ENCODE data around the gene RAB11FIP3.
"Not testable (repeated sequence)": the region's sequence is repeated elsewhere in the genome, so short reads cannot be mapped to it uniquely, and the experiment has no call there.

Gene RAB11FIP3, protein sequence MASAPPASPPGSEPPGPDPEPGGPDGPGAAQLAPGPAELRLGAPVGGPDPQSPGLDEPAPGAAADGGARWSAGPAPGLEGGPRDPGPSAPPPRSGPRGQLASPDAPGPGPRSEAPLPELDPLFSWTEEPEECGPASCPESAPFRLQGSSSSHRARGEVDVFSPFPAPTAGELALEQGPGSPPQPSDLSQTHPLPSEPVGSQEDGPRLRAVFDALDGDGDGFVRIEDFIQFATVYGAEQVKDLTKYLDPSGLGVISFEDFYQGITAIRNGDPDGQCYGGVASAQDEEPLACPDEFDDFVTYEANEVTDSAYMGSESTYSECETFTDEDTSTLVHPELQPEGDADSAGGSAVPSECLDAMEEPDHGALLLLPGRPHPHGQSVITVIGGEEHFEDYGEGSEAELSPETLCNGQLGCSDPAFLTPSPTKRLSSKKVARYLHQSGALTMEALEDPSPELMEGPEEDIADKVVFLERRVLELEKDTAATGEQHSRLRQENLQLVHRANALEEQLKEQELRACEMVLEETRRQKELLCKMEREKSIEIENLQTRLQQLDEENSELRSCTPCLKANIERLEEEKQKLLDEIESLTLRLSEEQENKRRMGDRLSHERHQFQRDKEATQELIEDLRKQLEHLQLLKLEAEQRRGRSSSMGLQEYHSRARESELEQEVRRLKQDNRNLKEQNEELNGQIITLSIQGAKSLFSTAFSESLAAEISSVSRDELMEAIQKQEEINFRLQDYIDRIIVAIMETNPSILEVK

DNA sequence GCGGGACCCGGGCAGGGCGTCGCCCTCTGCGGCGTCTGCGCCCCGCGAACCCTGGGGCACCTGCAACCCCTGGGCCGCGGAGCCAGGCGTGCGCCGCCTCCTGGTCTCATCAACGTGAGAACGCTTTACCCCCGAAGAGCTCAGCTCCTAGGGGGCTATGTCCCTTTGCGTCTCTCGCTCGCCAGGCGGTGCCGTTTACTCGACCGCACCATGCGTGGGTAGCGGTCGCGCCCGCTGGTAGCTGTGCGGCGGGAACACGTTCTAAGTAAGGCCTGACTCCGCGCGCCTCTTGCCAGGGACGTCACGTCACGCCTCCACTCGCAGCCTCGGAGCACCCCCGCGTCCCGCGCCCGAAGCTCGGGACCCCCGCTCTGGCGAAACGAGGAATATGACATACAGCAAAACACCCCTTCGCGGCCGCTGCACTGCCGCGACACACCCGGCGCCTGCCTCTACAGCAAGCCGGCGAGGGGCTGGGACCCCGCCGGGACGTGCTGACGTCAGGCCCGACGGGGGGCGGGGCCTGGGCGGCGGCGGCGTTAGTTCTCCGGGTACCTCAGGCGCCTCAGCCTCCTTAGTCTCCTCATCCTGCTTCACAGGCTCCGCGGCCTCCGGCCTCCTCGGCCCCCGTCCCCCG lies at the start of gene RAB11FIP3:
Gene RAB11FIP3 (plus strand): TSS at position 568 of the 637 bp plus-strand sequence. CDS start 358 bp downstream, outside the sequence.
- peak; percentile 56 to 63 for DNase-seq

DNA sequence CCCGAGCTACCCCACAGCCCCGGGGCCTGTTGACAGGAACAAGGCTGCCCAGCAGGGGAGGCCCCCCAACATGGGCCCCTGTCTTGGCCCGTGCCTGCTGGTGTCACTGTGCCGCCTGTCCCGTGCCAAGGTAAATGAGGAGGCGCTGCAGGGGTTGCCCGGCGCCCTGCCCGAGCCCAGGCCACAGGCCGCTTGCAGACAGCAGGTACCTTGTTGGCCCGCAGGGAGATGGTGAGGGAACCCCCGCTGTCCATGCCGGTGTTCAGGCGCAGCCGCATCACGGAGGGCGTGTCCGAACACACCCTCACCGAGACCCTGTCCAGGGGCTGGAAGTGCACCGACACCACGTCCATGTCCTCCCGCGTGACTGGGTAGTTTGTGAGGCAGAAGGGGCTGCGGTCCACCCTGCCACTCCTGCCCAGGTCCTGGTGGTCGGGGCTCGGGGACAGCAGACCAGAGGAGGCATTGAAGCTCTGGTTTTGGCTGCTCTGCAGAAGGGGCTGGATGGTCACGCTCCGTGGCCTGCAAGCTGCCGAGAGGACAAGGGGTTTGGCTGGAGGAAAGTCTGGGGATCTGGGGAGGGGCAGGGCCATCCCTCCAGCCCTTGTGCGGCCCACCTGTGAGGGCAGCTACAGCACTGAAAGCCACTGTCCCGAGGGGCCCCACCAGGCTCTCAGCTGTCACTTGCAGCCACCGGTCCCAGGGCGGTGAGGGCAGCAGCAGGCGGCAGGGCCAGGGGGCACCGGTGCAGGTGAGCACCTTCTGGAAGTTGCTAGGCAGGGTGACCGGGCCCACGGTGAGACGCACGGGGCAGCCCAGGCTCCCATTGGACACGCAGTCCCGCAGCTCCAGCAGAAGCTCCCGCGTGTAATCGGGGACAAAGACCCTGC lies 49.3 kb upstream of the RAB11FIP3 start:
- no peak for DNase-seq

DNA sequence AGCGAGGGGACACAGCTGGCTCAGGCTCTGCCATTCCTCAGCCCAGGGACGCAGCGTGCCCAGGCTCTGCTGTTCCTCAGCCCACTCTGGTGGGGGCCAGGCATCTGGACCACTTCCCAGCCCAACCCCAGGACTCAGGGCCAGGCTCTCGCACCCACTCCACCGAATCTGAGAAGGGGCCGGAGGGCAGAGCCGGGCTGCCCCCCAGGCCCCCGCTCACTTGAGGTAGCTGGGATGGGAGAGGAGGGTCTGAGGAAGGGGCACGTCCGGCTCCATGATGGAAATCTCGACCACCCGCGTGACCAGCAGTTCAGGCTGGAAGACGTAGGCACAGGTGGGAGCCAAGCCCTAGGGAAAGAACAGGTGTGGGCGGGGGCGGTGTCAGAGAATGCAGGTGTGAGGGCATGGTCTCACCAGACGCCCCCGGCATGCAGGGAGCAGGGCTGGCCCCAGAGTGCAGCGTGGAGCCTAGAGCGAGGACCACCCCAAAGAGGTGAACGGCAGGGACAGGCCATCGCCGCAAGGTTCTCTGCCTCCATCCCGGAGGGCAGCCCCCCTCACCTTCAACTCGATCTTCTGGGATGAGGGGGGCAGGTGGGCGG lies 48.5 kb upstream of the RAB11FIP3 start:
- no peak for DNase-seq

DNA sequence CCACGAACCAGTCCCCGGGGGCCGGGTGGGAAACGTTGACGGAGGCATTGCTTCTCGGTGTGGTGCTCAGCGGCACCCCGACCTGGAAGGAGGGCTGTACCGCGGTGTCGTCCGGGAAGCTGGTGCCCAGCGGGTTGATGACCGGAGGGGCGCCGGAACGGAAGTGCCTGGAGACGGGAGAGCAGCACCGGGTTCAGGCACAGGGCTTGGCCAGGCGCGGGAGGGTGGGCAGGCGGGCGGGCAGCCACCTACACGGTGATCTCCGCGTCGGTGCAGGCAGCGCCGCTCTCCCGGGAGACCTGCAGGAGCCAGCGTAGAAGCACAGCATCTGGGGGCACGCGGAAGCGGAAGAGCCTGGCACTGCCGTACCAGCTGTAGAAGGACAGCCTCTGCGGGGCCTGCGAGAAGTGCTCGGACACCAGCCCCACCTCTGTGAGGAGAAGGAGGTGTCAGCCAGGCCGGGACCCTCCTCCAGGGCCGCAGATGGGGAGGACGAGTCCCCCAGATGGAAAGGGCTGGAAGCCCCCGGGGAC lies 48.0 kb upstream of the RAB11FIP3 start:
- DNase-seq = no peak

DNA sequence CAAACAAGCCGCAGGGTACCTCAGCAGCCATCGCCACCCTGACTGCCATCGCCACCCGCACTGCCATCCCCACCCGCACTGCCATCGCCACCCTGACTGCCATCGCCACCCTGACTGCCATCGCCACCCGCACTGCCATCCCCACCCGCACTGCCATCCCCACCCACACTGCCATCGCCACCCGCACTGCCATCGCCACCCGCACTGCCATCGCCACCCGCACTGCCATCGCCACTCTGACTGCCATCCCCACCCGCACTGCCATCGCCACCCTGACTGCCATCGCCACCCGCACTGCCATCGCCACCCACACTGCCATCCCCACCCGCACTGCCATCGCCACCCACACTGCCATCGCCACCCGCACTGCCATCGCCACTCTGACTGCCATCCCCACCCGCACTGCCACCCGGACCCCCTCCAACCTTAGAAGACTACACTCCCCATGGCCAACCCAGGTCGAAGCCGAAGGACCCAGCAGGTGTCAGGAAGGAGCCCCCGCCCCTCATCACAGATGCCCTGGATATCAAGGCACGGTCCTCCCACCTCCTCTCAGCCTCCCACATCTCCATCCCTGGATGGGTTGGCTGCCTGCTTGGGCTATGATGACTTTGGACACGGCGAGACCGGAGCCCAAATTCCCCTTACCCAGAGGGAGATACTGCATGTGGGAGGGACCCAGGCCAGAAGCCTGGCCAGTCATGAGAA lies 47.2 kb upstream of the RAB11FIP3 start:
- DNase-seq = not testable (repeated sequence)

DNA sequence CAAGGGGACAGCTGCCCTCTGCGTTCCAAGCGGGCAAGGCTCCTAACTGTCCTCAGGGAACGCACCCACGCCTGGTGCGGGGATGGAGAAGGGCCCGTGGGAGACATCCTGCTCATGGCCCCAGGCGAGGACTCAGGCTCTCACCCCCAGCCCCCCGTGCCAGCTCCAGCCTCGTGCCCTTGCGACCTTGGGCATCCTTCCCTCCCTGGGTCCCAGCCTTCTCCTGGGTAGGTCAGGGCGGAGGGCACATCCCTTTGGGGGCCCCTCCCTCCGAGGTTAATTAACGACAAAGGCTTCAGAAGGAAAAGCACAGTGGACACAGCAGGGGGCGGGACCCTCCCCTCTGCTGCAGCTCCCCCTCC lies 46.6 kb upstream of the RAB11FIP3 start:
- DNase-seq = no peak

DNA sequence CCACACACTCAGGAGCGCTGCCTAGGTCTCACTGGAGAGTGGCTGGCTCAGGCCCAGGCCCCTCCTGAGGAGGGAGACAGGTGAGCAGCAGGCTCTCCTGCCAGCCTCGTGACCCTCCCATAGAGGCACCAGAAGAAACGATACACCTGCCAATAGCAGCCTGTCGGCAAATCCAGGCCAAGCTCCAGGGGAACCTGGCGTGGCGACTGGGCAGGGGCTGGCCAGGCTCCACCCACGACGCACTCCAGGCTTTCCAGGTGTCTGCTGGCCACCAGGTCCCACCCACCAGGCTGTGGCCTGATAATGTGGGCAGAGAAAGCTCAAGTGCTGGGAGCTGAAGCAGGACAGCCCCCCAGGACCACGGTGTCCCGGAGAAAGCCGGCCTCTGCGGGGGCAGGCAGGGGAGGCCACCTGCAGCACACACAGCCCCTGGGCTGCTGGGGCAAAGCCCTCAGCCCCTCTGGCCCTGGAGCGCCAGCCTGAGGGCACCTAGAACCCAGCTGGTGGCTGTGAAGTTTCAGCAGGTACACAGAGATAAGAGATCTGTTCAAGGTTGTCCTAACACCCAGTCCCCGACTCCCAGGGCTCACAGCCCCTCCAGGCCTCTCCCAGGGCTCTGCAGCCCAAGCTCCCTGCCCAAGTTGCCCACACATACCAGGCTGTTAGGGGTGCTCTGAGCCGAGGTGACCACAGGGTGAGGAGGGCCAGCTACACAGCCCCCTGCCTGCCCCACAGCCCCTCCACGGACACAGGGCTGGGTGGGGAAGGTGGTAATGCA lies 46.1 kb upstream of the RAB11FIP3 start:
- no peak for DNase-seq

DNA sequence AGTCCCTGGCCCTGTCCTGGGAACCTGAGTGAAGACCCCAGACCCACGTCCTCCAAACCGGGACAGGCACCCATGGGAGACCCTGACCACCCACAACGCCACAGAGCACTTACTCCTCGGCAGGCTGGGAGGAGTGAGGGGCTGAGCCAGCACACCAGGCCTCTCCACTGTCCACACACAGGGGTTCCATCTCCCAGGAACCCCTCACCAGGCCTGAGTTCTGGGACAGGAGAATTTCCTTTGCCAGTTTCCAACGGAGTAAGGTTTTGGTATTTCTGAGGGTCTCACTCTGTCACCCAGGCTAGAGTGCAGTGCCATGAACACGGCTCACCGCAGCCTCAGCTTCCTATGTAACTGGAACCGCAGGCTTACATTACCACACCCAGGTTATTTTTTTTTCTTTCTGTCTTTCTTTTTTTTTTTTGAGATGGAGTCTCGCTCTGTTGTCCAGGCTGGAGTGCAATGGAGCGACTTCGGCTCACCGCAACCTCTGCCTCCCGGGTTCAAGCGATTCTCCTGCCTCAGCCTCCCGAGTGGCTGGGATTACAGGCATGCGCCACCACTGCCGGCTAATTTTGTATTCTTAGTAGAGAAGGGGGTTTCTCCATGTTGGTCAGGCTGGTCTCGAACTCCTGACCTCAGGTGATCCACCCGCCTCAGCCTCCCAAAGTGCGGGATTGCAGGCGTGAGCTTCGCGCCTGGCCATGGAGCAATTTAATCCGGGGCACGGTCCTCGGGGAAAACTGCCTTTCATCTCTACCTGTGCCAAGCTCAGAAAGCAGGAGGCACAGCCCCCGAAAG lies 45.3 kb upstream of the RAB11FIP3 start:
- DNase-seq = no peak

DNA sequence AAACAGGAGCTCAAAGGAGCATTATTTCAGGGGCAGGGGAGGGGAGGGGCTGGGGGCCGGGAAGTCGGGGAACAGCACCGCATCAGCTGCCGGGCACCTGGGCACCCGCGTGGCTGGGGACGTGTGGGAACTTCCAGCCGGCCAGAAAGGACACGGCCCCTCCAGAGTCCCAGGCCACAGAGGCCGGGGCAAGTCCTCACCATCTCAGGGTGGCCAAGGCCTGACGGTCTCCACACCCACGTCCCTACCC lies 44.8 kb upstream of the RAB11FIP3 start:
- DNase-seq = no peak

DNA sequence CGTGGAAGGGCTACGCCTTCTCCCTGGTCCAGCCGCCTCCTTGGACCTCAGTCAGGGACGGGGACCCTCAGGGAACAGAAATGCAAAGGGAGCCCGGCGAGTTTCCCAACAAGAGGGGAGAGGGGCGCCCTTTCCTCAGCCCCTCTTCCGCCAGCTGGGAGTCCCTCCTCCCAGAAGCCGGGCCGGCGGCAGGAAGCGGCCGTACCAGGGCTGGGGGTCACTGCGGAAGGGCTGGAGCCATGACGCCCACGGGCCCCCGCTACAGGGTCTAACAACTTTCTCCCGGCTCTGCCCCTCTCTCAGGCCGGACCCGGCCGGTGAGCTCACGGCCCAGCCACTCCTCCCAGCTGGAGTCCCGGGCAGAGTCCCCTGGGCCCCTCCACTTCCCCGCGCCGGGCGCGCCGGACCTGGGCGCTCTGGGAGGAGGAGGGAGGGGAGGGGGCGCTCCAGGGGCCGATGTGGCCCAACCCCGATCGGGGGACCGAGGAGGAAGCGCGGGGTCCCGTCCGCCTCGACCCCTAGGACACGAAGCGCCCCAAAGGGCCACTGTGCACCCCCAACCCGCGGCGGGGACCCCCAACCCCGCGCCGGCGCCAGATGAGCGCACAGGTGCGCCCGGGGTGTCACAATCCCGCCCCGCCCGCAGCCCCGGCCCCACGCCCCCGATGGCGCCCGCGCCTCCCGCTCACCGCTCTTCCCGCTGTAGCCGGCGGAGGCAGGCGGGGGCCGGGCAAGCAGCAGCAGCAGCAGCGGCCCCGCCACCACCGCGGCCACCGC lies 44.2 kb upstream of the RAB11FIP3 start:
- DNase-seq = no peak

DNA sequence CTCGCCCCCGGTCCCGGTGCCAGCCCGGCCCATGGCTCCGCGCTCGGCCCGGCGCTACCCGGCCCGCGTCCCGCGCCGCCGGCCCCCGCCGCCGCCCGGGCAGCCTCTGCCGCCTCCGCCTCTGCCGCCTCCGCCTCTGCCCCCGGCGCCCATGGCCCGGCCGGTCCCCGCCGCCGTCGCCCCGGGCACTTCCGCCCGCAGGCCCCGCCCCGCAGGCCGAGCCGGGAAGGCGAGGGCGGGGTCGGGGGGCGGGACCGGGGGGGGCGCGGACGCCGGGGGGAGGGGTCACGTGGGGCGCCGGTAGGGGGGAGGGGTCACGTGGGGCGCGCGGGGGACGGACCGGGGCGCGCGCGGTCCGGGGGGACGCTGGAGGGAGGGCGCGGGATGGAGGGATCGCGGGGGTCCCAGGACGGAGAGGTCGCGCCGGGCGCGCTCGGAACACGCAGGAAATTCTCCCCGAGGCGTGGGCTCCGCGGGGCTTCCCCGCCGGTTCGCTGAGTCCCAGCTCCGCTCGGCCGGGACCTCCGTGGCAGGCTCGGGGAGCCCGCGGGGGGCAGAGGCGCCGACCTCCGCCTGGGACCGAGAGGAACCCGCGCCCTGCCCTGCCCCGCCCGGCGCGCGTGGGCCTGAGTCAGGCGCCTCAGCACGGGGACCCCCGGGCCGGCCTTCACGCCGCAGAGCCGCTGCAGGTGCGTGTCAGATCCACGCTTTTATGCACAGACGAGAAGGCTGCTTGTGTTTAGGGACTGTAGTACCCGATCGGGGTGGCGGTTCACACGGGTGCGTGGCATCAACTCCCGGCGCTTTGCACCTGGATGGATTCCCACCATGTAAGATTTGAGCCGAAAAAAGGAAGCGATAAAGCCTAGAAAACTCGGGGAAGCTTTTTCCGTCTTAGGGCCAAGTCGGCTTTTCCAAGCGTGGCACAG lies 43.4 kb upstream of the RAB11FIP3 start, which contains the start of gene PGAP6:
Gene PGAP6 (minus strand): TSS at position 190 of the 929 bp plus-strand sequence. CDS start 157 bp downstream, at position 33.
- DNase-seq = peak in 1 of 2 donors; percentile 50

DNA sequence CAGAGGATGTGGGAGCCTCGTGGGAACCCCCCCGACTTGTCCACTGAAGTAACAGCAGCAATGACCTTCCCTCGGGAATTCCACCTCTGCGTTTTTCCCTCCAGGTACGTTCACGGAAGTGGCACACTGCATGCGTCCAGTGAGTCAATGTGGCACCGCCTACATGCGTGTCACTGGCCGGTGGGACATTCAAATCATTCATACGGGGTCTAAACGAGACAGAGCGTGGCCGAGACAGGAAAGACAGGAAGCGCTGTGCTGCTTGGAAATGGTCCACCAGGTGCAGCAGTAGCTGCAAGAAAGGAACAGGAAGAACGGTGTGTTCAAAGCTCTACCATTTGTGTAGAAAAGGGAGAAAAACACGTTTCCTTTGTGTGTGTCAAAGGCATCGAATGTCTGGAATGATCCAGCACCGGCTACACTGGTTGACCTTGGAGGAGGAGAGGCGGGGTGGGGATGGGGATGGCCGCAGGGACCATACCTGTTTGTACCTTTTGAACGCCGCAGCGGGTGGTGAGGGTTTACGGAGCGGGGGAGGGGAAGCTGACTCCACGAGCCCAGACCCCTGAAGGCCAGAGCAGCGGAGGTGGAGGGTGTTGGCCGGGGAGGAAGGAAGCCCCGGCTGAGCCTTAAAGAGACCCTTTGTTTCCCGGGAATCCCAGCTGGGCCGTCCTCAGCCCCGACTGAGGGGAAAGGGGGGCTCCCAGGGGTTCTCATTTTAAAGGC lies 42.0 kb upstream of the RAB11FIP3 start:
- no peak for DNase-seq

DNA sequence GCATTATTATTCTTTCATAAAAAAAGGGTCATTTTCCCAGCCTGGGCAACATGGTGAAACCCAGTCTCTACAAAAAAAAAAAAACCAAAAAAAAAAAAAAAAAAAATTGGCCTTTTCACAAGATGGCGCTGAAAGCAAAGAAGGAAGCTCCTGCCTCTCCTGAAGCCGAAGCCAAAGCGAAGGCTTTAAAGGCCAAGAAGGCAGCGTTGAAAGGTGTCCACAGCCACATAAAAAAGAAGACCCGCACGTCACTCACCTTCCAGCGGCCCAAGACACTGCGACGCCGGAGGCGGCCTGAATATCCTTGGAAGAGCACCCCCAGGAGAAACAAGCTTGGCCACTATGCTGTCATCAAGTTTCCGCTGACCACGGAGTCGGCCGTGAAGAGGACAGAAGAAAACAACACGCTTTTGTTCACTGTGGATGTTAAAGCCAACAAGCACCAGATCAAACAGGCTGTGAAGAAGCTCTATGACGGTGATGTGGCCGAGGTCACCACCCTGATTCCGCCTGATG lies 38.8 kb upstream of the RAB11FIP3 start:
- no peak for DNase-seq

DNA sequence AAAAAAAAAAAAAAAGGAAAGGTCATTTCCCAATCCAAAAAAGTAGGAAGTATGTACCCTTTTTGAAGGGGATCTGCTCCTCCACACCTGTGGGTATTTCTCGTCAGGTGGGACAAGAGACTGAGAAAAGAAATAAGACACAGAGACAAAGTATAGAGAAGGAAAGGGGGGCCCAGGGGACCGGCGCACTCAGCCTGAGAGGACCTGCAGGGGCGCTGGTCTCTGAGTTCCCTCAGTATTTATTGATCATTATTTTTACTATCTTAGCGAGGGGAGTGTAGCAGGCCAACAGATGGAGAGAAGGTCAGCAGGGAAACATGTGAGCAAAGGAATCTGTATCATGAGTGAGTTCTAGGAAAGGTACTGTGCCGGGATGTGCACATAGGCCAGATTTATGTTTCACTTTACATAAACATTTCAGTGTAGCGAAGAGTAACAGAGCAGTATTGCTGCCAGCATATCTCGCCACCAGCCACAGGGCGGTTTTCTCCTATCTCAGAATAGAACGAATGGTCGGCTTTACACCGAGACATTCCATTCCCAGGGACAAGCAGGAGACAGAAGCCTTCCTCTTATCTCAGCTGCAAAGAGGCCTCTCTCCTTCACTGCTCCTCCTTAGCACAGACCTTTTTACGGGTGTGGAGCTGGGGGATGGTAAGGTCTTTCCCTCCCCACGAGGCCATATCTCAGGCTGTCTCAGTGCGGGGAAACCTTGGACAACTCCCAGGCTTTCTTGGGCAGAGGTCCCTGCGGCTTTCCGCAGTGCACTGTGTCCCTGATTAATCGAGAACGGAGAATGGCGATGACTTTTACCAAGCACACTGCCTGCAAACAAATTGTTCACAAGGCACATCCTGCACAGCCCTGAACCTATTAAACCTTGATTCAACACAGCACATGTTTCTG lies 37.4 kb upstream of the RAB11FIP3 start:
- not testable (repeated sequence) for DNase-seq

DNA sequence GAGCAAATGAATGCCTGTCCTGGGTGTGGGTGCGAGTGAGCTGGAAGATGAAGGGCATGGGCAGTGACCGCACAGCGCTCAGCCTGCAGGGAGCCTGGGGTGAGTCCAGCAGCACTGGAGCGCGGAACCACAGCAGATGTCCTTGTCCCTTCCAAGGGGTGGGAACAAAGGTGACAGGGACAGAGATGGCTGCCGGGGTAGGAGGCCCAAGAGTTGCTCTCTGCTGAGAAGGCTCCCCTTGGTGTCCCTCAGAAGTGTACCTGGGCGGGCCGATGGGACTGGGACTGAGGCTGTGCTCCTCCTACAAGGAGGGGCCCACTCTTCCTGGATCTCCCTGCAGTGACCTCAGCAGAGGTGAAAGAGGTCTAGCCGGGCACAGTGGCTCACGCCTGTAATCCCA lies 36.1 kb upstream of the RAB11FIP3 start:
- DNase-seq = no peak

DNA sequence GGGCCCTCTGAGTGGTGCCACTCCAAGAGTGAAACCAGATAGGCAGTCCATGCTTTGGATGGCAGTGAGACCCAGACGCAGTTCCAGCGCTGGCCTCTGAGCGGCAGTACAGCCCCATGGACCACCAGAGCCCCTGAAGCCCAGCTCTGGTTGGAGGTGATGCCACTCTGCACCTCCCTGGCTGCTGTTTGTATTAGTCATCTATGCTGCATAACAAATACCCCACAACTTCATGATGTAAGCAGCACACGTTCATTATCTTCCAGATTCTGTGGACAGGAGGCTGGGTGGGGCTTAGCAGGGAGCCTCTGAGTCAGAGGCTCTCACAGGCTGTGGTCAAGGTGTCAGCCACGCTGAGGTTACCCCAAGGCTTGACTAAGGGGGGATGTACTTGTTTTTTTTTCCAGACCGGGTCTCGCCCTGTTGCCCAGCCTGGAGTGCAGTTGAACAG lies 33.5 kb upstream of the RAB11FIP3 start:
- peak; percentile 34 to 80 for DNase-seq
